OCI-LY1 (cell line): ENCODE data around the gene SNRNP48.

Experiments used
- H2AFZ ChIP-seq: fragments of 200-600 bp; sonication (generic), shearing (Covaris generic); 2 replicates; pipeline ENCODE4 v1.6.0; 2014; ENCODE audit warnings: antibody characterized with exemption, mild to moderate bottlenecking, low read length
- H3F3A ChIP-seq: fragments of 200-600 bp; sonication (generic), shearing (Covaris generic); 2 replicates; pipeline ENCODE4 v1.6.0; 2014; ENCODE audit warnings: mild to moderate bottlenecking, antibody characterized with exemption, low read length, moderate library complexity; ENCODE audit not compliant: insufficient read depth
- H3K27ac ChIP-seq: fragments of 200-600 bp; sonication (generic); 2 replicates; pipeline ENCODE4 v1.5.1; 2014; ENCODE audit warnings: low read length, mixed run types, mild to moderate bottlenecking, low read depth; ENCODE audit not compliant: poor library complexity, severe bottlenecking
- H3K27me3 ChIP-seq: fragments of 200-600 bp; sonication (generic); 2 replicates; pipeline ENCODE4 v1.6.0; 2014; ENCODE audit warnings: antibody characterized with exemption, mild to moderate bottlenecking, low read length, moderate library complexity; ENCODE audit not compliant: insufficient read depth
- H3K36me3 ChIP-seq: fragments of 200-600 bp; sonication (generic); 2 replicates; pipeline ENCODE4 v1.6.1; 2014; ENCODE audit warnings: mild to moderate bottlenecking, antibody characterized with exemption, low read length, moderate library complexity, mixed read lengths; ENCODE audit not compliant: insufficient read depth
- H3K4me1 ChIP-seq: fragments of 200-600 bp; sonication (generic); 2 replicates; pipeline ENCODE4 v1.5.1; 2014; ENCODE audit warnings: mild to moderate bottlenecking, low read length, moderate library complexity; ENCODE audit not compliant: insufficient read depth, severe bottlenecking
- H3K4me2 ChIP-seq: fragments of 200-600 bp; sonication (generic), shearing (Covaris generic); 2 replicates; pipeline ENCODE4 v1.6.1; 2014; ENCODE audit warnings: low read length
- H3K4me3 ChIP-seq: fragments of 200-600 bp; sonication (generic); 2 replicates; pipeline ENCODE4 v1.5.1; 2014; ENCODE audit warnings: low read length, low read depth, mild to moderate bottlenecking, mixed read lengths; ENCODE audit not compliant: poor library complexity, severe bottlenecking
- H3K79me2 ChIP-seq: fragments of 200-600 bp; shearing (Covaris generic); 2 replicates; pipeline ENCODE4 v1.6.1; 2016; ENCODE audit warnings: mixed run types, low read length, mixed read lengths; ENCODE audit not compliant: insufficient read depth
- H3K9ac ChIP-seq: fragments of 200-600 bp; sonication (generic), shearing (Covaris generic); 2 replicates; pipeline ENCODE4 v1.6.1; 2014; ENCODE audit warnings: mild to moderate bottlenecking, low read length, mixed read lengths
- H3K9me2 ChIP-seq: fragments of 200-600 bp; sonication (generic), shearing (Covaris generic); 2 replicates; pipeline ENCODE4 v1.6.1; 2014; ENCODE audit warnings: low read depth, mild to moderate bottlenecking, low read length, mixed read lengths
- H3K9me3 ChIP-seq: fragments of 200-600 bp; shearing (Covaris generic); 2 replicates; pipeline ENCODE4 v1.6.1; 2014; ENCODE audit warnings: low read length, mixed read lengths
- H4K20me1 ChIP-seq: fragments of 200-600 bp; sonication (generic), shearing (Covaris generic); 2 replicates; pipeline ENCODE4 v1.6.0; 2016; ENCODE audit warnings: mild to moderate bottlenecking, low read length; ENCODE audit not compliant: insufficient read depth
- EZH2 ChIP-seq: fragments of 200-600 bp; sonication (generic), shearing (Covaris generic); IDR thresholded peaks from 2 replicates; pipeline ENCODE4 v1.8.0; 2017; ENCODE audit warnings: borderline replicate concordance, mixed run types, mild to moderate bottlenecking, antibody characterized with exemption, low read length, moderate library complexity, mixed read lengths
- TF ChIP-seq, protein P1 (sequence below): fragments of 200-600 bp; sonication (generic), shearing (Covaris generic); IDR thresholded peaks from 2 replicates; pipeline ENCODE4 v1.5.1; 2017; ENCODE audit warnings: mild to moderate bottlenecking, antibody characterized with exemption, low read length, moderate library complexity, mixed read lengths

SNRNP48 gene, protein sequence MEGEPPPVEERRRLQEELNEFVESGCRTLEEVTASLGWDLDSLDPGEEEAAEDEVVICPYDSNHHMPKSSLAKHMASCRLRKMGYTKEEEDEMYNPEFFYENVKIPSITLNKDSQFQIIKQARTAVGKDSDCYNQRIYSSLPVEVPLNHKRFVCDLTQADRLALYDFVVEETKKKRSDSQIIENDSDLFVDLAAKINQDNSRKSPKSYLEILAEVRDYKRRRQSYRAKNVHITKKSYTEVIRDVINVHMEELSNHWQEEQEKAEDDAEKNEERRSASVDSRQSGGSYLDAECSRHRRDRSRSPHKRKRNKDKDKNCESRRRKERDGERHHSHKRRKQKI

DNA sequence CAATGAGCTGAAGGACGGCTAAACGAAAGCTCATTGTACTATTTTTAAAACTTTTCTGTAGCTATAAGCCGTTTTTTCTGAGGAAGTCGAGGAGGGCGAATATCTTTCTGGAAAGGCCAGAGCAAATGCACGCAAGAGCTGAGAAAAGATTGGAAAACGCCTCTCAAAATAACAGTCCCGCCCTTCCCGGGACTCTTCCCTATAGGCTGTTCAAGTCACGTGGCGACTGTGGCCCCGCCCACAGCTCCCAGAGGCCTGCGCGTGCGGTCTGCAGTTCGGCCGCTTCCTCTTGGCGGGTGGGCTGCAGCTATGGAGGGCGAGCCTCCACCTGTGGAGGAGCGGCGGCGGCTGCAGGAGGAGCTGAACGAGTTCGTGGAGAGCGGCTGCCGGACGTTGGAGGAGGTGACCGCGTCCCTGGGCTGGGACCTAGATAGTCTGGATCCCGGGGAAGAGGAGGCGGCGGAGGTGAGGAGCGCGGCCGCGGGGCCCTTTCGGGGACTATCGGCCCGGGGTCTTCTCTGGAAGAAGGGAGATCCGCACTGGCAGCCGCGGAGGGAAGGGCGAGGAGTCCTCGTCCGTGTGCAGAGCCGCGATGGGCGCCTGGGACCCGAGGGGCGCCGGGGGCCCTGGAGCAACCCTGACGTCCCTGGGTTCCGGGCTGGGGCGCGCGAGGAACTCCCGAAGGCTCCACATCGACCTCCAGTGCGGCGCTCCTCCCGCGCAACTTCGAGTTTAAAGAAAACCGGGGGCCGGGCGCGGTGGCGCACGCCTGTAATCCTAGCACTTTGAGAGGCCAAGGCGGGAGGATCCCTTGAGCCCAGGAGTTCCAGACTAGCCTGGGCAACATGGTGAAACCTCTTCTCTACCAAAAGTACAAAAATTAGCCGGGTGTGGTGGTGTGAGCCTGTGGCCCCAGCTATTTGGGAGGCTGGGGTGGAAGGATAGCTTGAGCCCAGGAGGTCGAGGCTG lies at the start of gene SNRNP48:
TSS of gene SNRNP48 (plus strand) at position 250 of the 969 bp plus-strand sequence. CDS start at position 310, 60 bp downstream.
- peak within 1 kb of the TSS; percentile 100 for H2AFZ ChIP-seq
- no peaks in the 10 kb centered on the region for H3F3A ChIP-seq
- peaks cover 20% of the 10 kb centered on the region for H3K36me3 ChIP-seq
- H3K9me2 ChIP-seq = no peaks in the 10 kb centered on the region
- no peak within 1 kb of the TSS for H3K27ac ChIP-seq
- H3K4me3 ChIP-seq = peak within 1 kb of the TSS; percentile 98
- H3K79me2 ChIP-seq = peaks cover 26% of the 10 kb centered on the region
- no peaks in the 10 kb centered on the region for H3K9me3 ChIP-seq
- no peak for TF ChIP-seq EZH2
- H3K4me1 ChIP-seq = peaks cover 23% of the 10 kb centered on the region
- peak within 1 kb of the TSS; percentile 95 for H3K9ac ChIP-seq
- peak within 1 kb of the TSS; percentile 87 for H3K4me2 ChIP-seq
- no peaks in the 10 kb centered on the region for H4K20me1 ChIP-seq
- no peaks in the 10 kb centered on the region for H3K27me3 ChIP-seq

DNA sequence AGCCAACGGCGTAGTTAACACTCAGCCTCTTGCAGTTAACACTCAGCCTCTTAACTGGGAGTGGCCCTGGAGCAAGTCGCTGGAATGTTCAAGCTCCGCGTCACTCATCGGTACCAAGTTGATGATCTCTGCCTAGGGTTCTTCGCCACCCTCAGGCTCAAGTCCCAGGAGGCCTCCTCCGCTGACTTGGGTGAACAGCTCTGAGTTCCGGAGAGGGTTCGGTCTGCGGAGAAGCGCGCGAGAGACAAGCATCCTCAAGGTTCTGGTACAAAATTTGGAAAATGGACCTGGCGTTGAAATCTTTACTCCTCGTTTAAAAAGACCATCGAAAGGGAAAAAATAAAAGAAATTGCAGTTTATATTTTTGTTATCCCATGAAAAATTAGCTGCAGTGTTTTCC lies 49.4 kb upstream of the SNRNP48 start:
- H3K9me3 ChIP-seq = no peaks in the 10 kb centered on the region
- no peak for TF ChIP-seq EZH2
- TF ChIP-seq, protein P1, sequence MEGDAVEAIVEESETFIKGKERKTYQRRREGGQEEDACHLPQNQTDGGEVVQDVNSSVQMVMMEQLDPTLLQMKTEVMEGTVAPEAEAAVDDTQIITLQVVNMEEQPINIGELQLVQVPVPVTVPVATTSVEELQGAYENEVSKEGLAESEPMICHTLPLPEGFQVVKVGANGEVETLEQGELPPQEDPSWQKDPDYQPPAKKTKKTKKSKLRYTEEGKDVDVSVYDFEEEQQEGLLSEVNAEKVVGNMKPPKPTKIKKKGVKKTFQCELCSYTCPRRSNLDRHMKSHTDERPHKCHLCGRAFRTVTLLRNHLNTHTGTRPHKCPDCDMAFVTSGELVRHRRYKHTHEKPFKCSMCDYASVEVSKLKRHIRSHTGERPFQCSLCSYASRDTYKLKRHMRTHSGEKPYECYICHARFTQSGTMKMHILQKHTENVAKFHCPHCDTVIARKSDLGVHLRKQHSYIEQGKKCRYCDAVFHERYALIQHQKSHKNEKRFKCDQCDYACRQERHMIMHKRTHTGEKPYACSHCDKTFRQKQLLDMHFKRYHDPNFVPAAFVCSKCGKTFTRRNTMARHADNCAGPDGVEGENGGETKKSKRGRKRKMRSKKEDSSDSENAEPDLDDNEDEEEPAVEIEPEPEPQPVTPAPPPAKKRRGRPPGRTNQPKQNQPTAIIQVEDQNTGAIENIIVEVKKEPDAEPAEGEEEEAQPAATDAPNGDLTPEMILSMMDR = no peak
- H3K4me2 ChIP-seq = no peak overlapping the region
- no peaks in the 10 kb centered on the region for H3K79me2 ChIP-seq
- 0 out of 2 replicates have a peak, but pooled peaks cover 5% of the 10 kb centered on the region for H3K27me3 ChIP-seq
- H4K20me1 ChIP-seq = no peaks in the 10 kb centered on the region
- H3K4me3 ChIP-seq = no peak overlapping the region
- H3K9me2 ChIP-seq = no peaks in the 10 kb centered on the region
- H3K4me1 ChIP-seq = no peaks in the 10 kb centered on the region
- H3F3A ChIP-seq = no peaks in the 10 kb centered on the region
- H2AFZ ChIP-seq = no peak overlapping the region
- H3K27ac ChIP-seq = no peak overlapping the region
- H3K36me3 ChIP-seq = no peaks in the 10 kb centered on the region
- H3K9ac ChIP-seq = no peak overlapping the region

DNA sequence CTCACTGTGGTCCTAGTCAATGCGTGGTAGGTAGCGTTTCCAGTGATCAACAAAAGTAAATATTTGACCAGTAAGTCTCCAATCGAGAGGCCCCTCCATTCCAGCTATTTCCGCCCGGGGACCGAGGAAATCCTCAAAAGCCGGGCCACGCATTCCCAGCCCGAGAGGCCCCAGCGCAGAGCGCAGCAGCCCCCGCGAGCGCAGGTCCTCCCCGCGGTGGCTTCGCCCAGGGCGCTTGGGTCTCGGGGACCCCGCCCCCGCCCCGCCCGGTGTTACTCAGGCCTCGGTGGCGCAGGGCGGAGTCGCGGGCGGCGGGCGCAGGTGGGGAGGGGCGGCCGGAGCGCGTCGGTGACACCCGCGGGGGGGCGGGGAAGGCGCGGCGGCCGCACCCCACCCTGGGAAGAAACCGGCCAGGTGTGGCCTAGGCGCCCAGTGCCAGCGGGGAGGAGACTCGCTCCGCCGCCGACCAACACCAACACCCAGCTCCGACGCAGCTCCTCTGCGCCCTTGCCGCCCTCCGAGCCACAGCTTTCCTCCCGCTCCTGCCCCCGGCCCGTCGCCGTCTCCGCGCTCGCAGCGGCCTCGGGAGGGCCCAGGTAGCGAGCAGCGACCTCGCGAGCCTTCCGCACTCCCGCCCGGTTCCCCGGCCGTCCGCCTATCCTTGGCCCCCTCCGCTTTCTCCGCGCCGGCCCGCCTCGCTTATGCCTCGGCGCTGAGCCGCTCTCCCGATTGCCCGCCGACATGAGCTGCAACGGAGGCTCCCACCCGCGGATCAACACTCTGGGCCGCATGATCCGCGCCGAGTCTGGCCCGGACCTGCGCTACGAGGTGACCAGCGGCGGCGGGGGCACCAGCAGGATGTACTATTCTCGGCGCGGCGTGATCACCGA lies 48.6 kb upstream of the SNRNP48 start, which contains the start of gene DSP:
TSS of gene DSP (plus strand) at position 497 of the 890 bp plus-strand sequence. CDS start at position 742, 245 bp downstream.
- Histone ChIP-seq H3K36me3 (no peaks in the 10 kb centered on the region), H3F3A (no peaks in the 10 kb centered on the region), H4K20me1 (no peaks in the 10 kb centered on the region), H3K4me3 (no peak within 1 kb of the TSS), H3K9me2 (no peaks in the 10 kb centered on the region), H3K27ac (no peak within 1 kb of the TSS), H3K9ac (no peak within 1 kb of the TSS), H2AFZ (no peak within 1 kb of the TSS), H3K27me3 (0 out of 2 replicates have a peak, but pooled peaks cover 7% of the 10 kb centered on the region), H3K4me1 (no peaks in the 10 kb centered on the region), H3K79me2 (no peaks in the 10 kb centered on the region), H3K4me2 (no peak within 1 kb of the TSS), H3K9me3 (no peaks in the 10 kb centered on the region)
- TF ChIP-seq, protein P1 = no peak
- no peak for TF ChIP-seq EZH2
